Gastrocnemius medialis (tissue), 4 donors: ENCODE measurements around the gene DPYSL4.

ENCODE experiments used
- POLR2A ChIP-seq, 2 donors: fragments of 450-650 bp; IDR thresholded peaks; one replicate each; pipeline ENCODE4 v1.6.1; 2017; ENCODE audit warnings: antibody characterized with exemption in 2 of 2, mild to moderate bottlenecking in 2 of 2, moderate library complexity in 2 of 2
- TF ChIP-seq, protein P1 (sequence below), 5 experiments: fragments of 450-650 bp in 3 of 5; fragments of 200-600 bp in 2 of 5; sonication (generic) in 2 of 5; IDR thresholded peaks in 4 of 5; conservative IDR thresholded peaks in 1 of 5; 1 replicate in 4 of 5; 2 replicates in 1 of 5; pipeline ENCODE4 v1.5.1; 2016 to 2019; ENCODE audit warnings: antibody characterized with exemption in 5 of 5, mild to moderate bottlenecking in 3 of 5, moderate library complexity in 3 of 5

GRCh38 chr10:132245056-132245455 is 58.3 kb downstream of the DPYSL4 start:
- TF ChIP-seq POLR2A (IDR thresholded peaks at IDR 0.05) = no peak
- TF ChIP-seq, protein P1, sequence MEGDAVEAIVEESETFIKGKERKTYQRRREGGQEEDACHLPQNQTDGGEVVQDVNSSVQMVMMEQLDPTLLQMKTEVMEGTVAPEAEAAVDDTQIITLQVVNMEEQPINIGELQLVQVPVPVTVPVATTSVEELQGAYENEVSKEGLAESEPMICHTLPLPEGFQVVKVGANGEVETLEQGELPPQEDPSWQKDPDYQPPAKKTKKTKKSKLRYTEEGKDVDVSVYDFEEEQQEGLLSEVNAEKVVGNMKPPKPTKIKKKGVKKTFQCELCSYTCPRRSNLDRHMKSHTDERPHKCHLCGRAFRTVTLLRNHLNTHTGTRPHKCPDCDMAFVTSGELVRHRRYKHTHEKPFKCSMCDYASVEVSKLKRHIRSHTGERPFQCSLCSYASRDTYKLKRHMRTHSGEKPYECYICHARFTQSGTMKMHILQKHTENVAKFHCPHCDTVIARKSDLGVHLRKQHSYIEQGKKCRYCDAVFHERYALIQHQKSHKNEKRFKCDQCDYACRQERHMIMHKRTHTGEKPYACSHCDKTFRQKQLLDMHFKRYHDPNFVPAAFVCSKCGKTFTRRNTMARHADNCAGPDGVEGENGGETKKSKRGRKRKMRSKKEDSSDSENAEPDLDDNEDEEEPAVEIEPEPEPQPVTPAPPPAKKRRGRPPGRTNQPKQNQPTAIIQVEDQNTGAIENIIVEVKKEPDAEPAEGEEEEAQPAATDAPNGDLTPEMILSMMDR (IDR thresholded peaks at IDR 0.05 in 4 of 5, conservative IDR thresholded peaks at IDR 0.05 in 1 of 5) = no peak
